Gastroesophageal sphincter (tissue), 4 donors: ENCODE results near the gene DOK1. TPM values are rescaled to one million over a fixed set of nuclear protein-coding genes. Genes with fewer than 3 reads are reported as not detected.
A peak's percentile ranks its signal among the peaks of the same experiment; 100 is the strongest.

ENCODE experiments used
- ATAC-seq: fragments of 150-250 bp; one replicate; pipeline ENCODE4 v1.9.1; 2016; ENCODE audit warnings: mild to moderate bottlenecking, moderate library complexity
- H3K27ac ChIP-seq, 4 donors: fragments of 200-600 bp; sonication (generic) in 3 of 4; 1 replicate in 3 of 4; 2 replicates in 1 of 4; pipeline ENCODE4 v1.5.1; 2016 to 2019
- H3K27me3 ChIP-seq: fragments of 200-600 bp; sonication (generic); one replicate; pipeline ENCODE4 v1.5.1; 2019
- H3K36me3 ChIP-seq, 2 donors: fragments of 200-600 bp; sonication (generic); one replicate each; pipeline ENCODE4 v1.5.1; 2019; ENCODE audit warnings: control low read depth in 1 of 2
- H3K4me1 ChIP-seq, 3 donors: fragments of 200-600 bp; sonication (generic); 1 replicate in 2 of 3; 2 replicates in 1 of 3; pipeline ENCODE4 v1.5.1; 2016 to 2019; ENCODE audit warnings: control low read depth in 2 of 3
- H3K4me3 ChIP-seq, 2 donors: fragments of 200-600 bp; sonication (generic); one replicate each; pipeline ENCODE4 v1.5.1; 2019; ENCODE audit warnings: mild to moderate bottlenecking in 1 of 2, moderate library complexity in 1 of 2
- H3K9me3 ChIP-seq, 3 donors: fragments of 200-600 bp; sonication (generic); one replicate each; pipeline ENCODE4 v1.5.1; 2017 to 2019; ENCODE audit warnings: control low read depth in 2 of 3
- CTCF ChIP-seq, 4 experiments: fragments of 200-600 bp in 2 of 4; fragments of 450-650 bp in 2 of 4; sonication (generic) in 1 of 4; IDR thresholded peaks; one replicate each; pipeline ENCODE4 v1.5.1; 2017 to 2019; ENCODE audit warnings: antibody characterized with exemption in 4 of 4, mild to moderate bottlenecking in 2 of 4, moderate library complexity in 2 of 4
- EP300 ChIP-seq: sonication (generic); formaldehyde crosslinking; IDR thresholded peaks from one replicate; pipeline ENCODE4 v1.6.1; 2017; ENCODE audit warnings: antibody characterized with exemption, mild to moderate bottlenecking
- POLR2A ChIP-seq, 2 donors: fragments of 450-650 bp; IDR thresholded peaks; one replicate each; pipeline ENCODE4 v1.6.1; 2017; ENCODE audit warnings: antibody characterized with exemption in 2 of 2, mild to moderate bottlenecking in 2 of 2, moderate library complexity in 1 of 2
- POLR2AphosphoS5 ChIP-seq: sonication (generic); formaldehyde crosslinking; IDR thresholded peaks from one replicate; pipeline ENCODE4 v1.6.1; 2017; ENCODE audit warnings: antibody characterized with exemption
- WGBS, 2 donors: methylation state at CpG; one replicate each; pipeline ENCODE4 v1.1.5; 2018; ENCODE audit warnings: low coverage in 1 of 2; 5-methylcytosine and 5-hydroxymethylcytosine counted together
- total RNA-seq, 4 donors: library from RNA; depleted of rRNA; stranded (reverse); fragments of >200 nt; gene quantifications; one replicate each; pipeline ENCODE4 v1.1.0, GENCODE V29; 2016

Gene DOK1
- total RNA-seq, 4 donors from 2014 or later: 16.3 to 28.8 (median 19.5) TPM

GRCh38 chr2:74530239-74531187 is 24.0 kb upstream of the DOK1 start:
- no peak for TF ChIP-seq EP300
- no peak for TF ChIP-seq CTCF (IDR thresholded peaks at IDR 0.05)
- TF ChIP-seq POLR2AphosphoS5: no peak
- TF ChIP-seq POLR2A (IDR thresholded peaks at IDR 0.05): no peak
- peaks cover 2 to 44% (median 15%) of the 10 kb centered on the region in 3 donors for H3K4me1 ChIP-seq
- WGBS, 2 donors: 1 to 4% methylated on average over 19 to 20 of the region's 54 CpGs
- H3K9me3 ChIP-seq: no peaks in the 10 kb centered on the region
- peak overlapping the region; percentile 60 to 91 (median 88) for H3K27ac ChIP-seq
- H3K27me3 ChIP-seq: no peaks in the 10 kb centered on the region
- H3K36me3 ChIP-seq: peaks cover 0 to 64% of the 10 kb centered on the region in 2 donors
- H3K4me3 ChIP-seq: peak overlapping the region; percentile 80 to 94
- ATAC-seq: no peak

GRCh38 chr2:74531666-74532065 is 22.9 kb upstream of the DOK1 start:
- 79% methylated on average over 4 of the region's 7 CpGs; no CpG with 5 or more reads in 1 of the 2 donors for WGBS, 2 donors
- Histone ChIP-seq H3K27ac (no peak overlapping the region), H3K36me3 (peaks cover 0 to 52% of the 10 kb centered on the region in 2 donors), H3K27me3 (no peaks in the 10 kb centered on the region), H3K4me3 (no peak overlapping the region), H3K9me3 (no peaks in the 10 kb centered on the region), H3K4me1 (peaks cover 2 to 44% (median 15%) of the 10 kb centered on the region in 3 donors)
- no peak for ATAC-seq
- TF ChIP-seq POLR2AphosphoS5 (no peak), POLR2A (IDR thresholded peaks at IDR 0.05) (no peak), CTCF (IDR thresholded peaks at IDR 0.05) (no peak), EP300 (no peak)

GRCh38 chr2:74532222-74532621 is 22.3 kb upstream of the DOK1 start:
- ATAC-seq: no peak
- H3K36me3 ChIP-seq: peaks cover 0 to 47% of the 10 kb centered on the region in 2 donors
- no peak overlapping the region for H3K4me3 ChIP-seq
- H3K27me3 ChIP-seq: no peaks in the 10 kb centered on the region
- peak in 1 of 4 experiments; percentile 13 for TF ChIP-seq CTCF (IDR thresholded peaks at IDR 0.05)
- TF ChIP-seq EP300: no peak
- TF ChIP-seq POLR2AphosphoS5: no peak
- H3K9me3 ChIP-seq: no peaks in the 10 kb centered on the region
- no peak overlapping the region for H3K27ac ChIP-seq
- peaks cover 2 to 42% (median 15%) of the 10 kb centered on the region in 3 donors for H3K4me1 ChIP-seq

- H3K36me3 ChIP-seq: peaks cover 0 to 35% of the 10 kb centered on the region in 2 donors
- TF ChIP-seq EP300 (no peak), CTCF (IDR thresholded peaks at IDR 0.05) (no peak), POLR2AphosphoS5 (no peak), POLR2A (IDR thresholded peaks at IDR 0.05) (no peak)
- H3K4me3 ChIP-seq: no peak overlapping the region
- H3K27me3 ChIP-seq: no peaks in the 10 kb centered on the region
- peaks cover 2 to 30% (median 14%) of the 10 kb centered on the region in 3 donors for H3K4me1 ChIP-seq
- ATAC-seq: no peak
- no peak overlapping the region for H3K27ac ChIP-seq
- WGBS, 2 donors: 33 to 70% methylated on average over 1 to 4 of the region's 4 CpGs
- H3K9me3 ChIP-seq: no peaks in the 10 kb centered on the region
These were observed 21.1 kb upstream of the DOK1 start for GRCh38 chr2:74533464-74533863.

GRCh38 chr2:74534411-74534810 is 20.1 kb upstream of the DOK1 start:
- no peaks in the 10 kb centered on the region for H3K9me3 ChIP-seq
- peaks cover 0 to 35% of the 10 kb centered on the region in 2 donors for H3K36me3 ChIP-seq
- WGBS, 2 donors: 55% methylated on average over 2 of the region's 12 CpGs; no CpG with 5 or more reads in 1 of the 2 donors
- no peak overlapping the region for H3K27ac ChIP-seq
- ATAC-seq: no peak
- H3K4me3 ChIP-seq: no peak overlapping the region
- peaks cover 6% of the 10 kb centered on the region for H3K27me3 ChIP-seq
- TF ChIP-seq POLR2AphosphoS5: no peak
- TF ChIP-seq CTCF (IDR thresholded peaks at IDR 0.05): no peak
- no peak for TF ChIP-seq EP300
- TF ChIP-seq POLR2A (IDR thresholded peaks at IDR 0.05): no peak
- peaks cover 0 to 23% (median 9%) of the 10 kb centered on the region in 3 donors for H3K4me1 ChIP-seq
